Endodermal cell (in vitro differentiated cells): ENCODE results near the gene ADRM1. TPM values are rescaled to one million over a fixed set of nuclear protein-coding genes. Genes with fewer than 3 reads are reported as not detected.

Experiments
- DNase-seq: peaks from one replicate; pipeline ENCODE4 v3.0.0-alpha.2; 2017
- H3K27ac ChIP-seq: 2 replicates; pipeline ENCODE4 v1.5.1; 2013; ENCODE audit warnings: mild to moderate bottlenecking, low read depth, low read length, moderate library complexity
- H3K27me3 ChIP-seq: 2 replicates; pipeline ENCODE4 v1.6.1; 2013; ENCODE audit warnings: mild to moderate bottlenecking, low read length, moderate library complexity; ENCODE audit not compliant: insufficient read depth, control insufficient read depth, poor library complexity, severe bottlenecking
- H3K36me3 ChIP-seq: 2 replicates; pipeline ENCODE4 v1.7.0; 2013; ENCODE audit warnings: mild to moderate bottlenecking, low read length, moderate library complexity; ENCODE audit not compliant: control insufficient read depth, insufficient read depth
- H3K4me1 ChIP-seq: one replicate; pipeline ENCODE4 v1.7.0; 2013; ENCODE audit warnings: low read length; ENCODE audit not compliant: control insufficient read depth, insufficient read depth
- H3K4me3 ChIP-seq: 2 replicates; pipeline ENCODE4 v1.5.1; 2013; ENCODE audit warnings: mild to moderate bottlenecking, low read length, moderate library complexity
- H3K9ac ChIP-seq: 2 replicates; pipeline ENCODE4 v1.6.1; 2013; ENCODE audit warnings: mild to moderate bottlenecking, low read length, moderate library complexity; ENCODE audit not compliant: poor library complexity, severe bottlenecking; ENCODE audit errors: extremely low read depth
- H3K9me3 ChIP-seq: 2 replicates; pipeline ENCODE4 v1.6.1; 2013; ENCODE audit warnings: mild to moderate bottlenecking, low read length, moderate library complexity; ENCODE audit not compliant: control insufficient read depth
- H3K27ac Mint-ChIP-seq: 2 replicates; pipeline ENCODE4 v1.8.0; 2020; ENCODE audit warnings: mixed read lengths
- H3K27me3 Mint-ChIP-seq: 2 replicates; pipeline ENCODE4 v1.8.0; 2021; ENCODE audit warnings: mild to moderate bottlenecking, mixed read lengths; ENCODE audit not compliant: insufficient read depth
- H3K36me3 Mint-ChIP-seq: 2 replicates; pipeline ENCODE4 v1.8.0; 2020; ENCODE audit warnings: low read depth, mixed read lengths
- H3K4me1 Mint-ChIP-seq: 2 replicates; pipeline ENCODE4 v1.8.0; 2020; ENCODE audit warnings: mixed read lengths
- H3K4me3 Mint-ChIP-seq: 2 replicates; pipeline ENCODE4 v1.8.0; 2020; ENCODE audit warnings: mild to moderate bottlenecking, moderate library complexity, mixed read lengths
- H3K9me3 Mint-ChIP-seq: 2 replicates; pipeline ENCODE4 v1.8.0; 2020; ENCODE audit warnings: mild to moderate bottlenecking, mixed read lengths
- WGBS, 2 experiments: methylation state at CpG; one replicate each; pipeline versions ENCODE4 v1.1.5 to v1.1.7; 2013; ENCODE audit warnings: missing lambda C conversion rate in 2 of 2, mixed read lengths in 1 of 2; ENCODE audit not compliant: insufficient coverage in 1 of 2, insufficient read length in 1 of 2; 5-methylcytosine and 5-hydroxymethylcytosine counted together
- total RNA-seq, 2 donors: library from RNA; stranded (reverse); fragmentation: NEBNext Ultra II Directional in 1 of 2; extraction: Animal tissue kit (Norgen Biotek cat#: 25700) in 1 of 2; gene quantifications; 2 replicates in 1 of 2; 3 replicates in 1 of 2; pipeline ENCODE4 v1.2.1, GENCODE V29; 2021
- TF ChIP-seq, protein P1 (sequence below): fragments of 200-600 bp; sonication (generic); conservative IDR thresholded peaks from 2 replicates; pipeline ENCODE4 v1.5.0; 2021; ENCODE audit warnings: antibody characterized with exemption, mild to moderate bottlenecking

ADRM1 gene
- total RNA-seq, 2 donors from 2014 or later: 105 to 106 TPM

DNA sequence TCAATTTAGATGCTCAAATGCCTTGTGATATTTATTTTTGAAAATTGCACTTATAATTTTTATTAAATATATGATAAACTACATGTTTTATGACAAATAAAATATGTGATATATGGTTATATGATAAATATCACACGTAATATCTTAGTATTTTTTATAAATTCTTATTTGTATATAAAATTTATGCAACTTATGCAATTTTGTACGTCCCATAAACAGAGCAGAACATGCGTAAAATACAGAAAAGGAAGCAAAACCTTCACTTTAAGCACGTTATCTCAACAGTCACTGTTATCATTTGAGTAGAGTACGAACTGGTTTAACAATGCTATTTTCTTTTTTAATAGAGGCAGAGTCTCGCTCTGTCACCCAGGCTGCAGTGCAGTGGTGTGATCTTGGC lies 15.7 kb upstream of the ADRM1 start:
- 89 to 93% methylated on average over 4 to 5 of the region's 6 CpGs for WGBS, 2 experiments

DNA sequence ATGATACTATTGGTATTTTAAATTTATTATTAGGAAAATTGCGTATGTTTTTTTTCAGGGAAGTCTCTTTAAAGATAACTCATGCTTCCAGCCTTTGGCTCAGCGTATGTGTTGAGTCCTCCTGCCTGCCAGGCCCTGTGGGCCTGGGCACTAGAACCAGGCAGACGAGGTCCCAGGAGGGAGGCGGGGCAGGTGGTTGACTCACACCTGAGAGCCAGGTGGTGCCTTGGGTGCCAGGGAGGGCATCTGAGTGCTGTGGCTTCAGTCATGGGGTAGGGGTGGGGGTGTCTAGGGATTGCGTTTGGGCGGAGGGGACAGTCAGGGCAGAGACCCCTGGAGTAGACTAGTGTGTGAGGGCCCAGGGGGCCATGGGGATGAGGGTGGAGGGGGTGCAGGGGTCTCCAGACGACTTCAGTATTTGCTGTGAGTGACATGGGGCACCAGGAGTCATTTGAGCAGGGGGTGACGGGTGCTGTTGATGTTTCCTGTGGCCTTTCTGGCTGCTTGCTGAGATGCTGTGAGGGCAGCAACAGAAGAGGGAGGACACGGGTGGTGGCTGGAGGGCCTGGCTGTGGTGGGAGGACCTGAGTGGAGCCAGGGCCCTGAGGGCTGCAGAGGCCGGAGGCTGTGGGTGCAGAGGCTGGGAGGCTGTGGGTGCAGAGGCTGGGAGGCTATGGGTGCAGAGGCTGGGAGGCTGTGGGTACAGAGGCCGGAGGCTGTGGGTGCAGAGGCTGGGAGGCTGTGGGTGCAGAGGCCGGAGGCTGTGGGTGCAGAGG lies 14.8 kb upstream of the ADRM1 start:
- Mint-ChIP-seq H3K27me3 (no peaks in the 10 kb centered on the region), H3K4me3 (no peak overlapping the region), H3K27ac (peak overlapping the region; percentile 52), H3K9me3 (no peaks in the 10 kb centered on the region), H3K36me3 (peaks cover 55% of the 10 kb centered on the region), H3K4me1 (no peaks in the 10 kb centered on the region)
- H3K4me3 ChIP-seq: no peak overlapping the region
- no peak overlapping the region for H3K9ac ChIP-seq
- TF ChIP-seq, protein P1, sequence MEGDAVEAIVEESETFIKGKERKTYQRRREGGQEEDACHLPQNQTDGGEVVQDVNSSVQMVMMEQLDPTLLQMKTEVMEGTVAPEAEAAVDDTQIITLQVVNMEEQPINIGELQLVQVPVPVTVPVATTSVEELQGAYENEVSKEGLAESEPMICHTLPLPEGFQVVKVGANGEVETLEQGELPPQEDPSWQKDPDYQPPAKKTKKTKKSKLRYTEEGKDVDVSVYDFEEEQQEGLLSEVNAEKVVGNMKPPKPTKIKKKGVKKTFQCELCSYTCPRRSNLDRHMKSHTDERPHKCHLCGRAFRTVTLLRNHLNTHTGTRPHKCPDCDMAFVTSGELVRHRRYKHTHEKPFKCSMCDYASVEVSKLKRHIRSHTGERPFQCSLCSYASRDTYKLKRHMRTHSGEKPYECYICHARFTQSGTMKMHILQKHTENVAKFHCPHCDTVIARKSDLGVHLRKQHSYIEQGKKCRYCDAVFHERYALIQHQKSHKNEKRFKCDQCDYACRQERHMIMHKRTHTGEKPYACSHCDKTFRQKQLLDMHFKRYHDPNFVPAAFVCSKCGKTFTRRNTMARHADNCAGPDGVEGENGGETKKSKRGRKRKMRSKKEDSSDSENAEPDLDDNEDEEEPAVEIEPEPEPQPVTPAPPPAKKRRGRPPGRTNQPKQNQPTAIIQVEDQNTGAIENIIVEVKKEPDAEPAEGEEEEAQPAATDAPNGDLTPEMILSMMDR: no peak
- no peaks in the 10 kb centered on the region for H3K4me1 ChIP-seq
- 85 to 93% methylated on average over 3 to 12 of the region's 12 CpGs for WGBS, 2 experiments
- peaks cover 46% of the 10 kb centered on the region for H3K36me3 ChIP-seq
- H3K27me3 ChIP-seq: no peaks in the 10 kb centered on the region
- no peak for DNase-seq
- no peak overlapping the region for H3K27ac ChIP-seq
- no peaks in the 10 kb centered on the region for H3K9me3 ChIP-seq

More for the DNA sequence above, 15.7 kb upstream of the ADRM1 start:
- Mint-ChIP-seq H3K4me3 (no peak overlapping the region), H3K27me3 (no peaks in the 10 kb centered on the region), H3K4me1 (no peaks in the 10 kb centered on the region), H3K27ac (no peak overlapping the region), H3K9me3 (no peaks in the 10 kb centered on the region), H3K36me3 (peaks cover 51% of the 10 kb centered on the region)
- Histone ChIP-seq H3K4me1 (no peaks in the 10 kb centered on the region), H3K4me3 (no peak overlapping the region), H3K9me3 (no peaks in the 10 kb centered on the region), H3K27me3 (no peaks in the 10 kb centered on the region), H3K9ac (no peak overlapping the region), H3K36me3 (peaks cover 48% of the 10 kb centered on the region), H3K27ac (no peak overlapping the region)
- TF ChIP-seq, protein P1: no peak
- no peak for DNase-seq

DNA sequence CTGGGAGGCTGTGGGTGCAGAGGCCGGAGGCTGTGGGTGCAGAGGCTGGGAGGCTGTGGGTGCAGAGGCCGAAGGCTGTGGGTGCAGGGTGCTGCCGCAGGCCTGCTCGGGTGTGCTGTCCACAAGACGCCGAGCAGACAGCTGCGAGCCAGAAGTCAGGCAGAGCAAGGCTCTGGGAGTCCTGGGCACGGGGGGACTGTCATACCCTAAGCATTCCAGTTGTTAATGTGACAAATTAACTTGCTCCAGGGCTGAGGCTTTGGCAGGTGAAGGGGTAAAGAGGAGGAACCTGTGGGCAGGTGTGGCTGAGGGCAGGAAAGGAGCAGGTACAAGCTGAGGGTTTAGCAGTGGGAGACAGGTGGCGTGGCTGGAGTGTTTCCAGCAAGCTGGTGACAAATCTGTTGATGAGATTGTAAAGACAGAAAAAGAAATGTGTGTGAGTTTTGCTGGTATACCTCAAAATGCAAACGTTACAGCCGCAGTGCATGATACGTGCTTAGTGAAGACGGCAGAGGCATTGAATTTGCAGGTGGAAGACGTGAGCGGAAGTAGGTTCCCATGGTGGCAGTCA lies 14.2 kb upstream of the ADRM1 start:
- Histone ChIP-seq H3K27ac (no peak overlapping the region), H3K9me3 (no peaks in the 10 kb centered on the region), H3K4me1 (no peaks in the 10 kb centered on the region), H3K27me3 (no peaks in the 10 kb centered on the region), H3K9ac (no peak overlapping the region), H3K36me3 (peaks cover 43% of the 10 kb centered on the region), H3K4me3 (no peak overlapping the region)
- Mint-ChIP-seq H3K4me3 (no peak overlapping the region), H3K27ac (no peak overlapping the region), H3K9me3 (no peaks in the 10 kb centered on the region), H3K4me1 (no peaks in the 10 kb centered on the region), H3K36me3 (peaks cover 56% of the 10 kb centered on the region), H3K27me3 (no peaks in the 10 kb centered on the region)
- TF ChIP-seq, protein P1: no peak
- DNase-seq: no peak
- 95% methylated on average over 11 to 15 of the region's 15 CpGs for WGBS, 2 experiments
